OCI-LY1 (cell line): Measurements from ENCODE around the gene DMGDH.
A peak's percentile ranks its signal among the peaks of the same experiment; 100 is the strongest.

Source experiments
- H2AFZ ChIP-seq: fragments of 200-600 bp; sonication (generic), shearing (Covaris generic); 2 replicates; pipeline ENCODE4 v1.6.0; 2014; ENCODE audit warnings: antibody characterized with exemption, mild to moderate bottlenecking, low read length
- H3F3A ChIP-seq: fragments of 200-600 bp; sonication (generic), shearing (Covaris generic); 2 replicates; pipeline ENCODE4 v1.6.0; 2014; ENCODE audit warnings: mild to moderate bottlenecking, antibody characterized with exemption, low read length, moderate library complexity; ENCODE audit not compliant: insufficient read depth
- H3K27ac ChIP-seq: fragments of 200-600 bp; sonication (generic); 2 replicates; pipeline ENCODE4 v1.5.1; 2014; ENCODE audit warnings: low read length, mixed run types, mild to moderate bottlenecking, low read depth; ENCODE audit not compliant: poor library complexity, severe bottlenecking
- H3K27me3 ChIP-seq: fragments of 200-600 bp; sonication (generic); 2 replicates; pipeline ENCODE4 v1.6.0; 2014; ENCODE audit warnings: antibody characterized with exemption, mild to moderate bottlenecking, low read length, moderate library complexity; ENCODE audit not compliant: insufficient read depth
- H3K36me3 ChIP-seq: fragments of 200-600 bp; sonication (generic); 2 replicates; pipeline ENCODE4 v1.6.1; 2014; ENCODE audit warnings: mild to moderate bottlenecking, antibody characterized with exemption, low read length, moderate library complexity, mixed read lengths; ENCODE audit not compliant: insufficient read depth
- H3K4me1 ChIP-seq: fragments of 200-600 bp; sonication (generic); 2 replicates; pipeline ENCODE4 v1.5.1; 2014; ENCODE audit warnings: mild to moderate bottlenecking, low read length, moderate library complexity; ENCODE audit not compliant: insufficient read depth, severe bottlenecking
- H3K4me2 ChIP-seq: fragments of 200-600 bp; sonication (generic), shearing (Covaris generic); 2 replicates; pipeline ENCODE4 v1.6.1; 2014; ENCODE audit warnings: low read length
- H3K4me3 ChIP-seq: fragments of 200-600 bp; sonication (generic); 2 replicates; pipeline ENCODE4 v1.5.1; 2014; ENCODE audit warnings: low read length, low read depth, mild to moderate bottlenecking, mixed read lengths; ENCODE audit not compliant: poor library complexity, severe bottlenecking
- H3K79me2 ChIP-seq: fragments of 200-600 bp; shearing (Covaris generic); 2 replicates; pipeline ENCODE4 v1.6.1; 2016; ENCODE audit warnings: mixed run types, low read length, mixed read lengths; ENCODE audit not compliant: insufficient read depth
- H3K9ac ChIP-seq: fragments of 200-600 bp; sonication (generic), shearing (Covaris generic); 2 replicates; pipeline ENCODE4 v1.6.1; 2014; ENCODE audit warnings: mild to moderate bottlenecking, low read length, mixed read lengths
- H3K9me2 ChIP-seq: fragments of 200-600 bp; sonication (generic), shearing (Covaris generic); 2 replicates; pipeline ENCODE4 v1.6.1; 2014; ENCODE audit warnings: low read depth, mild to moderate bottlenecking, low read length, mixed read lengths
- H3K9me3 ChIP-seq: fragments of 200-600 bp; shearing (Covaris generic); 2 replicates; pipeline ENCODE4 v1.6.1; 2014; ENCODE audit warnings: low read length, mixed read lengths
- H4K20me1 ChIP-seq: fragments of 200-600 bp; sonication (generic), shearing (Covaris generic); 2 replicates; pipeline ENCODE4 v1.6.0; 2016; ENCODE audit warnings: mild to moderate bottlenecking, low read length; ENCODE audit not compliant: insufficient read depth
- CTCF ChIP-seq: fragments of 200-600 bp; sonication (generic), shearing (Covaris generic); IDR thresholded peaks from 2 replicates; pipeline ENCODE4 v1.5.1; 2017; ENCODE audit warnings: mild to moderate bottlenecking, antibody characterized with exemption, low read length, moderate library complexity, mixed read lengths
- EZH2 ChIP-seq: fragments of 200-600 bp; sonication (generic), shearing (Covaris generic); IDR thresholded peaks from 2 replicates; pipeline ENCODE4 v1.8.0; 2017; ENCODE audit warnings: borderline replicate concordance, mixed run types, mild to moderate bottlenecking, antibody characterized with exemption, low read length, moderate library complexity, mixed read lengths

DMGDH gene

DNA sequence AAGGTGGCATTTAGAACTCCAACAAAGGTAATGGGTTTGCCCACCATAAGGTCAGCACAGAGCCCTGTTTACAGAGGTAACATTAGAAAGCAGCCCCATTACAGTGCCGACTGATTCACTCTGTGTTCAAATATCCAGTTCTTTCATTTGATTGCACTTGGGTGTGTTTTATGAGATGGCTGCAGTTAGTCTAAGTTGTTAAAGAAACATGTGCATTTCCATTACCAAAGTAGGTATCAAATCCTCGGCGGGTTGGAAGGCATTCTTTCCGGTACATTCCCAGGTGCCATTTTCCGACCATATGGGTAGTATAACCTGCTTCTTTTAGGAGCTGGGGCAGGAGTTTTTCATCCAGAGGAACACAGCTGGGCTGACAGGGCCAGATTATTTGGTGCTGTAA is 100.7 kb downstream of the DMGDH start:
- H3K4me1 ChIP-seq, result no peaks in the 10 kb centered on the region
- no peak overlapping the region for H3K4me3 ChIP-seq
- no peak overlapping the region for H3K9ac ChIP-seq
- no peaks in the 10 kb centered on the region for H3K9me3 ChIP-seq
- H3F3A ChIP-seq, result no peaks in the 10 kb centered on the region
- no peaks in the 10 kb centered on the region for H3K36me3 ChIP-seq
- TF ChIP-seq CTCF (no peak), EZH2 (no peak)
- H3K27me3 ChIP-seq, result no peaks in the 10 kb centered on the region
- H3K27ac ChIP-seq, result no peak overlapping the region
- no peaks in the 10 kb centered on the region for H3K9me2 ChIP-seq
- no peak overlapping the region for H3K4me2 ChIP-seq
- H3K79me2 ChIP-seq, result no peaks in the 10 kb centered on the region
- no peaks in the 10 kb centered on the region for H4K20me1 ChIP-seq
- no peak overlapping the region for H2AFZ ChIP-seq

GRCh38 chr5:78964889-78965288 is 104.6 kb downstream of the DMGDH start:
- TF ChIP-seq EZH2 (no peak), CTCF (peak; percentile 71; the same call in 1 of the 2 replicates)
- Histone ChIP-seq H3K4me3 (no peak overlapping the region), H3K9me3 (no peaks in the 10 kb centered on the region), H3K36me3 (no peaks in the 10 kb centered on the region), H3K4me1 (no peaks in the 10 kb centered on the region), H3K79me2 (no peaks in the 10 kb centered on the region), H3F3A (no peaks in the 10 kb centered on the region), H3K4me2 (no peak overlapping the region), H3K27me3 (no peaks in the 10 kb centered on the region), H3K9ac (no peak overlapping the region), H3K27ac (no peak overlapping the region), H3K9me2 (no peaks in the 10 kb centered on the region), H4K20me1 (no peaks in the 10 kb centered on the region), H2AFZ (no peak overlapping the region)

DNA sequence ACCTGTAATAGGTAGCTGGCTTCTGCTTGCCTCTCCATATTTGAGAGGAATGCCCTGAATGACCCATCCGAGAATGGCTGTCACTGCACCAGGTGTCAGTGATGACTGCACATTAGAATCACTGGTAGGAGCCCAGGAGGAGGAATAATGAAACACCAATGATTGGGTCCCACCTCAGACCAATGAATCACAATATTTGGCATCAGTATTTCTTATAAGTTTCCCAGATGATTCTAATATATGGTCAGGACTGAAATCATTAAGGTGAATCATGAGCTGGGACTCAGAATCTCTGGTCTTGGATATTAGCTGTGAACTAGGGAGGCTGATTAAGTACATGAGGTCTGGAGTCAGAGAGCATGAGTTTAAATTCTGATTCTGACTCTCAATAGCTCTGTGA is 107.7 kb downstream of the DMGDH start:
- Histone ChIP-seq H3F3A (no peaks in the 10 kb centered on the region), H3K27ac (no peak overlapping the region), H3K79me2 (no peaks in the 10 kb centered on the region), H3K9me2 (no peaks in the 10 kb centered on the region), H4K20me1 (no peaks in the 10 kb centered on the region), H3K9me3 (no peaks in the 10 kb centered on the region), H2AFZ (no peak overlapping the region), H3K9ac (no peak overlapping the region), H3K4me1 (no peaks in the 10 kb centered on the region), H3K4me3 (no peak overlapping the region), H3K4me2 (no peak overlapping the region), H3K27me3 (no peaks in the 10 kb centered on the region), H3K36me3 (no peaks in the 10 kb centered on the region)
- TF ChIP-seq CTCF (no peak), EZH2 (no peak)
